Smooth muscle cell (in vitro differentiated cells): ENCODE results near the gene CSF1. TPM values are rescaled to one million over a fixed set of nuclear protein-coding genes. Genes with fewer than 3 reads are reported as not detected.
"Not testable (repeated sequence)": the region's sequence is repeated elsewhere in the genome, so short reads cannot be mapped to it uniquely, and the experiment has no call there.

Experiments
- DNase-seq: peaks from one replicate; lab custom pipeline; 2025; ENCODE audit not compliant: unreplicated experiment; lab: John Stamatoyannopoulos, UW
- H2AFZ ChIP-seq: fragments of 200-600 bp; sonication (generic); 2 replicates; pipeline ENCODE4 v1.6.0; 2016; ENCODE audit warnings: antibody characterized with exemption, low read depth, mild to moderate bottlenecking
- H3F3A ChIP-seq: fragments of 200-600 bp; sonication (generic); 2 replicates; pipeline ENCODE4 v1.6.0; 2017; ENCODE audit warnings: antibody characterized with exemption, low read depth
- H3K27ac ChIP-seq: fragments of 200-600 bp; sonication (generic); 2 replicates; pipeline ENCODE4 v1.5.1; 2016; ENCODE audit warnings: low read depth, mild to moderate bottlenecking
- H3K27me3 ChIP-seq: fragments of 200-600 bp; sonication (generic); 2 replicates; pipeline ENCODE4 v1.6.1; 2016; ENCODE audit warnings: low read depth, mild to moderate bottlenecking
- H3K36me3 ChIP-seq: fragments of 200-600 bp; sonication (generic); 2 replicates; pipeline ENCODE4 v1.5.1; 2016; ENCODE audit warnings: low read depth
- H3K4me1 ChIP-seq: fragments of 200-600 bp; sonication (generic); 2 replicates; pipeline ENCODE4 v1.5.1; 2016; ENCODE audit warnings: low read depth
- H3K4me2 ChIP-seq: fragments of 200-600 bp; sonication (generic); 2 replicates; pipeline ENCODE4 v1.6.0; 2016; ENCODE audit warnings: mild to moderate bottlenecking
- H3K4me3 ChIP-seq: fragments of 200-600 bp; sonication (generic); 2 replicates; pipeline ENCODE4 v1.5.1; 2016; ENCODE audit warnings: mild to moderate bottlenecking
- H3K79me2 ChIP-seq: fragments of 200-600 bp; sonication (generic); 2 replicates; pipeline ENCODE4 v1.6.0; 2016; ENCODE audit warnings: low read depth, mild to moderate bottlenecking
- H3K9ac ChIP-seq: fragments of 200-600 bp; sonication (generic); 2 replicates; pipeline ENCODE4 v1.6.0; 2016; ENCODE audit warnings: low read depth
- H3K9me3 ChIP-seq: fragments of 200-600 bp; sonication (generic); replicated peaks from 2 replicates; pipeline ENCODE4 v1.5.1; 2016; ENCODE audit warnings: low read depth
- H4K20me1 ChIP-seq: fragments of 200-600 bp; sonication (generic); 2 replicates; pipeline ENCODE4 v1.6.0; 2016; ENCODE audit warnings: low read depth
- CTCF ChIP-seq: fragments of 200-600 bp; sonication (generic); IDR thresholded peaks from 2 replicates; pipeline ENCODE4 v1.5.1; 2017; ENCODE audit warnings: borderline replicate concordance, mild to moderate bottlenecking, antibody characterized with exemption; ENCODE audit not compliant: insufficient read depth, poor library complexity, severe bottlenecking
- whole genome bisulfite sequencing: methylation state at CpG from one replicate; pipeline ENCODE4 v1.1.7; 2016; ENCODE audit warnings: low lambda C conversion rate; 5-methylcytosine and 5-hydroxymethylcytosine counted together
- polyA plus RNA-seq: library from polyadenylated mRNA; unstranded; fragments of >200 nt; fragmentation: Nextera tagmentation; extraction: Ambion mirVana; gene quantifications from 2 replicates; pipeline ENCODE4 v1.2.1, GENCODE V29; 2016
- total RNA-seq: library from RNA; depleted of rRNA; stranded (reverse); fragments of >200 nt; gene quantifications from 2 replicates; pipeline ENCODE4 v1.2.3, GENCODE V29; 2014

CSF1 gene
- total and polyA plus RNA-seq, 2 experiments from 2014 or later = 22.4 to 30.9 TPM

GRCh38 chr1:109947582-109948284, 37.1 kb downstream of the CSF1 start:
- Histone ChIP-seq H3K4me3 (no peak overlapping the region), H3K9me3 (no peaks in the 10 kb centered on the region), H3K27me3 (no peaks in the 10 kb centered on the region), H2AFZ (no peak overlapping the region), H3K79me2 (no peaks in the 10 kb centered on the region), H3K4me1 (no peaks in the 10 kb centered on the region), H3K27ac (no peak overlapping the region), H3K9ac (no peak overlapping the region), H3K4me2 (no peak overlapping the region), H3K36me3 (no peaks in the 10 kb centered on the region), H4K20me1 (no peaks in the 10 kb centered on the region), H3F3A (no peaks in the 10 kb centered on the region)
- no peak for DNase-seq
- 73% methylated on average over 10 of the region's 10 CpGs for WGBS
- TF ChIP-seq CTCF = no peak

GRCh38 chr1:109948285-109948630, 37.6 kb downstream of the CSF1 start:
- Histone ChIP-seq H3K4me1 (no peaks in the 10 kb centered on the region), H3F3A (no peaks in the 10 kb centered on the region), H3K27me3 (no peaks in the 10 kb centered on the region)

GRCh38 chr1:109950038-109950437, 39.4 kb downstream of the CSF1 start:
- no peak overlapping the region for H3K4me3 ChIP-seq
- no peaks in the 10 kb centered on the region for H3K27me3 ChIP-seq
- H3K4me1 ChIP-seq = no peaks in the 10 kb centered on the region
- 94% methylated on average over 1 of the region's 1 CpG for WGBS
- H3K9me3 ChIP-seq = no peaks in the 10 kb centered on the region
- H3K4me2 ChIP-seq = no peak overlapping the region
- no peaks in the 10 kb centered on the region for H3F3A ChIP-seq
- H3K9ac ChIP-seq = no peak overlapping the region
- no peaks in the 10 kb centered on the region for H3K79me2 ChIP-seq
- DNase-seq = no peak
- H3K27ac ChIP-seq = no peak overlapping the region
- TF ChIP-seq CTCF = no peak
- no peaks in the 10 kb centered on the region for H4K20me1 ChIP-seq
- H2AFZ ChIP-seq = no peak overlapping the region
- H3K36me3 ChIP-seq = no peaks in the 10 kb centered on the region

More at GRCh38 chr1:109948285-109948630, 37.6 kb downstream of the CSF1 start:
- DNase-seq = no peak
- no peak overlapping the region for H3K27ac ChIP-seq
- H3K4me2 ChIP-seq = no peak overlapping the region
- no peak overlapping the region for H2AFZ ChIP-seq
- no peaks in the 10 kb centered on the region for H4K20me1 ChIP-seq
- H3K9ac ChIP-seq = no peak overlapping the region
- H3K79me2 ChIP-seq = no peaks in the 10 kb centered on the region
- no peak overlapping the region for H3K4me3 ChIP-seq
- no peak for TF ChIP-seq CTCF
- no peaks in the 10 kb centered on the region for H3K9me3 ChIP-seq
- no peaks in the 10 kb centered on the region for H3K36me3 ChIP-seq

- Histone ChIP-seq H3K9me3 (no peaks in the 10 kb centered on the region), H3K79me2 (no peaks in the 10 kb centered on the region), H3K36me3 (no peaks in the 10 kb centered on the region), H3K4me1 (no peaks in the 10 kb centered on the region), H2AFZ (no peak overlapping the region), H4K20me1 (no peaks in the 10 kb centered on the region), H3K4me3 (no peak overlapping the region), H3K9ac (no peak overlapping the region), H3F3A (no peaks in the 10 kb centered on the region), H3K27me3 (no peaks in the 10 kb centered on the region), H3K4me2 (no peak overlapping the region), H3K27ac (no peak overlapping the region)
- WGBS = 97% methylated on average over 2 of the region's 2 CpGs
- TF ChIP-seq CTCF = no peak
- no peak for DNase-seq
These were observed 39.9 kb downstream of the CSF1 start for GRCh38 chr1:109950509-109950908.

GRCh38 chr1:109951501-109951900, 40.9 kb downstream of the CSF1 start:
- H3K27me3 ChIP-seq, H3F3A ChIP-seq, H3K4me3 ChIP-seq, H3K4me1 ChIP-seq, H3K4me2 ChIP-seq, DNase-seq, H3K79me2 ChIP-seq, H3K27ac ChIP-seq, H4K20me1 ChIP-seq, H2AFZ ChIP-seq, H3K9me3 ChIP-seq, H3K36me3 ChIP-seq, H3K9ac ChIP-seq: not testable (repeated sequence)
- WGBS = over 99% methylated on average over 5 of the region's 5 CpGs
